Sigmoid colon (tissue), 4 donors: ENCODE data around the gene PRR7.

Experiments
- CTCF ChIP-seq, 4 experiments: fragments of 450-650 bp in 3 of 4; fragments of 200-600 bp in 1 of 4; IDR thresholded peaks; one replicate each; pipeline ENCODE4 v1.5.1; 2016 to 2019; ENCODE audit warnings: antibody characterized with exemption in 4 of 4, mild to moderate bottlenecking in 3 of 4, moderate library complexity in 2 of 4
- EP300 ChIP-seq, 4 donors: sonication (generic); formaldehyde crosslinking; IDR thresholded peaks; one replicate each; pipeline ENCODE4 v1.6.1; 2017; ENCODE audit warnings: antibody characterized with exemption in 4 of 4
- POLR2A ChIP-seq, 2 donors: fragments of 450-650 bp; IDR thresholded peaks; one replicate each; pipeline ENCODE4 v1.6.1; 2016; ENCODE audit warnings: antibody characterized with exemption in 2 of 2, mild to moderate bottlenecking in 2 of 2, moderate library complexity in 2 of 2
- POLR2AphosphoS5 ChIP-seq, 4 donors: sonication (generic); formaldehyde crosslinking; IDR thresholded peaks; one replicate each; pipeline ENCODE4 v1.6.1; 2017; ENCODE audit warnings: antibody characterized with exemption in 4 of 4

DNA sequence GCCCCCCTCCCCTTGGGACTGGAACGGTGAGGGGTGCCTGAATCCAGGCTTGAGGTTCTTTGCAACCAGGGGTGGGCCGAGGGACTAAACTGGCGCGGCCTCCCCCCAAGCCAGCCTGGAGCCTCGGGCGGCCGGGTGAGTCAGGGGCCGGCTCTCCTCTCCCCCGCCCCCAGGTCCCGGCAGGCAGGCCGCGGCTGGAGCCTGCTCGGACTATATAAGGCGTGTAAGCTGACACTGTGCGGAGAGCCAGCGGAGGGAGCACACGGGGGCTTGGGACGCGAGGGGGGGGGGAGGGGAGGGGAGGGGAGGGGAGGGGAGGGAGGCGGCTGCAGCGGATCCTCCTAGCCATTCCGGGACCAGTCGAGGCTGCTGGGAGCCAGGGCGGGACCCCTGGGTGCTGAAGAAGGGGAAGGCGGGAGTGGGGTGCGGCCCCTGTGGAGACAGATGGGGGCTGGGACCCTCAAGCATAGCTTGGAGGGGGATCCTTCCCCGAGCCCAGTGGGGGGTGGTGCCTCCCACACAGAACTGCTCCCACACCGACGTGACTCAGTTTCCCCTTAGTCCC is 50.2 kb downstream of the PRR7 start:
- TF ChIP-seq CTCF (IDR thresholded peaks at IDR 0.05): no peak
- TF ChIP-seq EP300 (IDR thresholded peaks at IDR 0.05): peak in 2 of 4 donors; percentile 30 to 38
- peak; percentile 78 to 89 for TF ChIP-seq POLR2A (IDR thresholded peaks at IDR 0.05)
- peak; percentile 85 to 95 (median 93) for TF ChIP-seq POLR2AphosphoS5 (IDR thresholded peaks at IDR 0.05)
